ENCODE measurements around the gene MAN2A2.

GRCh38 chr15:90941038-90941437 lies 37.9 kb downstream of the MAN2A2 start:
- TF ChIP-seq CTCF (conservative IDR thresholded peaks at IDR 0.05 in 1 of 2, IDR thresholded peaks at IDR 0.05 in 1 of 2; ENCODE audit: low read depth in 1 of 2, low read length in 2 of 2) (no peak), EZH2 (IDR thresholded peaks at IDR 0.05; ENCODE audit: low read length, missing control alignments) (no peak)
